SK-N-SH (cell line): ENCODE results near the gene DLG2. TPM values are rescaled to one million over a fixed set of nuclear protein-coding genes. Genes with fewer than 3 reads are reported as not detected.
A peak's percentile ranks its signal among the peaks of the same experiment; 100 is the strongest.

ENCODE experiments used
- CTCF ChIA-PET: fragments of 300-600, 350-600 bp; formaldehyde crosslinking; extraction: SDS; loops from one replicate; lab custom pipeline; 2021; lab: Yijun Ruan, JAX
- POLR2A ChIA-PET: fragments of 350-600 bp; sonication (Branson Sonifier 250); formaldehyde crosslinking; extraction: SDS; loops from one replicate; lab custom pipeline; 2020; ENCODE audit warnings: antibody characterized with exemption, inconsistent platforms; lab: Yijun Ruan, JAX
- DNase-seq: peaks from one replicate; pipeline ENCODE4 v3.0.0; 2012
- H2AFZ ChIP-seq: fragments of 200-600 bp; sonication (generic); 2 replicates; pipeline ENCODE4 v1.8.1; 2016; ENCODE audit warnings: antibody characterized with exemption, mild to moderate bottlenecking, low read depth
- H3F3A ChIP-seq: fragments of 200-600 bp; sonication (generic); replicated peaks from 2 replicates; pipeline ENCODE3; 2016; ENCODE audit warnings: antibody characterized with exemption, mild to moderate bottlenecking; ENCODE audit not compliant: insufficient read depth
- H3K27ac ChIP-seq, 2 experiments: fragments of 200-500 bp in 1 of 2; fragments of 200-600 bp in 1 of 2; sonication (Bioruptor generic) in 1 of 2; sonication (generic), shearing (Covaris generic) in 1 of 2; 2 replicates each; pipeline versions ENCODE4 v1.5.1 to v1.6.1; 2014 to 2016; ENCODE audit warnings: low read depth in 2 of 2, inconsistent platforms in 1 of 2, low read length in 1 of 2, mild to moderate bottlenecking in 1 of 2, mixed read lengths in 1 of 2
- H3K27me3 ChIP-seq: fragments of 200-600 bp; sonication (generic), shearing (Covaris generic); 2 replicates; pipeline ENCODE4 v1.6.1; 2016; ENCODE audit warnings: mixed run types; ENCODE audit not compliant: insufficient read depth
- H3K36me3 ChIP-seq, 2 experiments: fragments of 200-500 bp in 1 of 2; fragments of 200-600 bp in 1 of 2; sonication (Bioruptor generic) in 1 of 2; sonication (generic) in 1 of 2; replicated peaks in 1 of 2; 2 replicates each; pipeline versions ENCODE3 to v1.5.1; 2014 to 2016; ENCODE audit warnings: low read length in 1 of 2, mild to moderate bottlenecking in 1 of 2; ENCODE audit not compliant: insufficient read depth in 2 of 2, control insufficient read depth in 1 of 2
- H3K4me1 ChIP-seq, 2 experiments: fragments of 200-500 bp in 1 of 2; fragments of 200-600 bp in 1 of 2; sonication (Bioruptor generic) in 1 of 2; sonication (generic), shearing (Covaris generic) in 1 of 2; 2 replicates each; pipeline versions ENCODE4 v1.5.1 to v1.6.1; 2014 to 2016; ENCODE audit warnings: low read depth in 1 of 2, low read length in 1 of 2, mixed run types in 1 of 2; ENCODE audit not compliant: insufficient read depth in 2 of 2, control insufficient read depth in 1 of 2
- H3K4me2 ChIP-seq: fragments of 200-600 bp; sonication (generic), shearing (Covaris generic); 2 replicates; pipeline ENCODE4 v1.6.1; 2017; ENCODE audit warnings: mixed run types
- H3K4me3 ChIP-seq, 2 experiments: fragments of 200-500 bp in 1 of 2; fragments of 200-600 bp in 1 of 2; sonication (Bioruptor generic) in 1 of 2; sonication (generic), shearing (Covaris generic) in 1 of 2; 2 replicates each; pipeline versions ENCODE4 v1.5.1 to v1.8.1; 2014 to 2016; ENCODE audit warnings: low read depth in 2 of 2, inconsistent platforms in 1 of 2, low read length in 1 of 2, mild to moderate bottlenecking in 1 of 2, mixed read lengths in 1 of 2, moderate library complexity in 1 of 2
- H3K79me2 ChIP-seq: fragments of 200-600 bp; sonication (generic); 2 replicates; pipeline ENCODE4 v1.8.1; 2017; ENCODE audit warnings: mild to moderate bottlenecking; ENCODE audit not compliant: insufficient read depth
- H3K9ac ChIP-seq: fragments of 200-600 bp; sonication (generic); 2 replicates; pipeline ENCODE4 v1.6.1; 2017; ENCODE audit warnings: mixed run types
- H3K9me2 ChIP-seq: fragments of 200-600 bp; sonication (generic); 2 replicates; pipeline ENCODE4 v1.6.1; 2017; ENCODE audit warnings: mixed run types
- H3K9me3 ChIP-seq: fragments of 200-600 bp; sonication (generic); 2 replicates; pipeline ENCODE4 v1.6.1; 2017; ENCODE audit warnings: mixed run types, mild to moderate bottlenecking, moderate library complexity
- H4K20me1 ChIP-seq: fragments of 200-600 bp; sonication (generic); 2 replicates; pipeline ENCODE4 v1.6.1; 2017; ENCODE audit warnings: mild to moderate bottlenecking, mixed run types; ENCODE audit not compliant: insufficient read depth
- GABPA ChIP-seq: IDR thresholded peaks from 2 replicates; pipeline ENCODE4 v1.4.0; 2012; ENCODE audit warnings: low read depth, mild to moderate bottlenecking
- RAD21 ChIP-seq: IDR thresholded peaks from 2 replicates; pipeline ENCODE4 v1.6.1; 2012; ENCODE audit warnings: mild to moderate bottlenecking, low read length
- SMC3 ChIP-seq: IDR thresholded peaks from 2 replicates; pipeline ENCODE4 v1.6.1; 2012; ENCODE audit warnings: low read depth, low read length, improper control_type of control experiment
- TCF12 ChIP-seq: IDR thresholded peaks from 2 replicates; pipeline ENCODE4 v1.4.0; 2012
- TEAD4 ChIP-seq: IDR thresholded peaks from 2 replicates; pipeline ENCODE4 v1.4.0; 2012; ENCODE audit warnings: mild to moderate bottlenecking, borderline replicate concordance; ENCODE audit not compliant: insufficient read depth
- WGBS: methylation state at CpG from one replicate; pipeline ENCODE4 v1.1.6; 2017; ENCODE audit warnings: low lambda C conversion rate; 5-methylcytosine and 5-hydroxymethylcytosine counted together
- polyA plus RNA-seq, 3 experiments: library from polyadenylated mRNA; depleted of rRNA; stranded (reverse); fragments of >200 nt; gene quantifications; 2 replicates each; pipeline ENCODE4 v1.2.3, GENCODE V29; 2012
- TF ChIP-seq, protein P1 (sequence below): fragments of 200-600 bp; sonication (generic); IDR thresholded peaks from 2 replicates; pipeline ENCODE4 v1.6.1; 2017; ENCODE audit warnings: antibody characterized with exemption, mild to moderate bottlenecking, moderate library complexity
- TF ChIP-seq, protein P2 (sequence below): IDR thresholded peaks from 2 replicates; pipeline ENCODE4 v1.6.1; 2012; ENCODE audit warnings: mild to moderate bottlenecking, low read depth, low read length, moderate library complexity
- TF ChIP-seq, protein P3 (sequence below): IDR thresholded peaks from 2 replicates; pipeline ENCODE4 v1.4.0; 2012; ENCODE audit warnings: low read depth

Gene DLG2
- polyA plus RNA-seq, 1 of the 3 experiments (the other 2 are of a cell fraction): 0.21 TPM

DNA sequence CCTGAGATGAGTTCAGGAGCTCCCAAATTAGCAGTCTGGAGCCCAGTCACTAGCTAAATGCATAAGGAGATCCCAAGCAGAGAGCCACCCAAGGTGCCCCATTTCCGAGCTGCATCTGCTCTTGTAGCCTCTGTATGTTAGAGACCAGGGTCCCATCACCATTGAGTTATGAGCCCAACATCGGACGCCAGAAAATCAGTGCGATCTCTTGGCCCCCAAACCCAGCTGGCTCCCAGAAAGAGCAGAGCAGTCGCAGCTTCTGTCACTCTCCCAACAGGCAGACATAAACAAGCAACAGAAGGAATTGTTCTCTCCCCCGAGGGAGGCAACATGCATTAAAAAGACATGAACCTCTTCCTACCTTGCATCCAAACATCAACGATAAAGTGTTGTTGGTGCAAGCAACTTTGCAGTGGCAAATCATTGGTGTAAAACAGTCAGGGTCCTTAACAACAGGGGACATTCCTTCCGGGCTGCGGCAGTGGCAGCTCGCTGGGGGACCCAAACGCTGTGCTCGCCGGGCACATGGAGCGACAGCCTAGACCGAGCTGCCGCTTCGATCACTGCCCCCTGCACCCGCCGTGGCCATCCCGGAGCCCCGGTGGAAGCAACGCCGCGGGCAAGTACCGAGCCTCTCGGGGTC, 907.1 kb downstream of the DLG2 start:
- peaks cover 0 to 8% of the 10 kb centered on the region in 2 experiments; a peak in 1 of 4 replicates for H3K4me1 ChIP-seq
- H3K4me3 ChIP-seq: peak overlapping the region in 1 of 2 experiments; percentile 38; a peak in 2 of 4 replicates
- TF ChIP-seq TCF12: no peak
- no peak for TF ChIP-seq TEAD4
- TF ChIP-seq SMC3: no peak
- DNase-seq: peak; percentile 44
- no peaks in the 10 kb centered on the region for H4K20me1 ChIP-seq
- H3K9me3 ChIP-seq: no peaks in the 10 kb centered on the region
- H3K27ac ChIP-seq: no peak overlapping the region
- H3K27me3 ChIP-seq: peaks cover 8% of the 10 kb centered on the region; the same call in 1 of the 2 replicates
- ChIA-PET CTCF (interaction anchor here (1.2 kb wide), 1 partner anchor 161 kb away, joined by 4 read pairs; no protein-coding TSS in a partner anchor), POLR2A (no interaction called here)
- no peaks in the 10 kb centered on the region for H3F3A ChIP-seq
- WGBS: under 1% methylated on average over 25 of the region's 26 CpGs
- no peak overlapping the region for H3K9ac ChIP-seq
- H3K9me2 ChIP-seq: no peaks in the 10 kb centered on the region
- no peak overlapping the region for H2AFZ ChIP-seq
- no peaks in the 10 kb centered on the region for H3K36me3 ChIP-seq
- no peaks in the 10 kb centered on the region for H3K79me2 ChIP-seq
- H3K4me2 ChIP-seq: peak overlapping the region; percentile 68

DNA sequence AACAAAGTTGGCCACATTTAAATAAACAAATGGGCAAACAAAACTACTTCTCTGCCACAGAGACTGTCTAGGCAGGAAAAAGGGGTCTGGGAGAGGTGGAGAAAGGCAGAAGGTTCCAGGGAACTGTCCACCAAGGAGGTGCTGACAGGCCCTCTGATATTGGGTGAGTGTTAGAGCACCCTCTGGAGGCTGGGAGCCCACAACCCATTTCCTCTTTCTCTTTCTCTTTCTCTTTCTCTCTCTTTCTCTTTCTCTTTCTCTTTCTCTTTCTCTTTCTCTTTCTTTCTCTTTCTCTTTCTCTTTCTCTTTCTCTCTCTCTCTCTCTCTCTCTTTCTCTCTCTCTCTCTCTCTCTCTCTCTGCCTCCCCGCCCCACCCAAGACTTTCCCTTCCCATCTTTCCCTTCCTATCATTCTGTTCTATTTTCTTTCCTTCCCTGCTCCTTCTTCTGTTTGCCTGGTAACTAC, 912.8 kb downstream of the DLG2 start:
- Histone ChIP-seq H2AFZ (no peak overlapping the region), H3K79me2 (no peaks in the 10 kb centered on the region), H3K4me3 (no peak overlapping the region; a peak in 1 of 4 replicates), H3K9me2 (no peaks in the 10 kb centered on the region), H3K36me3 (no peaks in the 10 kb centered on the region), H3K9me3 (no peaks in the 10 kb centered on the region), H4K20me1 (no peaks in the 10 kb centered on the region), H3K27ac (no peak overlapping the region), H3K4me1 (no peaks in the 10 kb centered on the region), H3F3A (no peaks in the 10 kb centered on the region), H3K9ac (no peak overlapping the region), H3K27me3 (no peaks in the 10 kb centered on the region; the same call in 1 of the 2 replicates), H3K4me2 (no peak overlapping the region)
- peak; percentile 26 for DNase-seq
- TF ChIP-seq SMC3 (peak; percentile 35; the same call in 1 of the 2 replicates), GABPA (no peak), RAD21 (peak; percentile 47)
- TF ChIP-seq, protein P1, sequence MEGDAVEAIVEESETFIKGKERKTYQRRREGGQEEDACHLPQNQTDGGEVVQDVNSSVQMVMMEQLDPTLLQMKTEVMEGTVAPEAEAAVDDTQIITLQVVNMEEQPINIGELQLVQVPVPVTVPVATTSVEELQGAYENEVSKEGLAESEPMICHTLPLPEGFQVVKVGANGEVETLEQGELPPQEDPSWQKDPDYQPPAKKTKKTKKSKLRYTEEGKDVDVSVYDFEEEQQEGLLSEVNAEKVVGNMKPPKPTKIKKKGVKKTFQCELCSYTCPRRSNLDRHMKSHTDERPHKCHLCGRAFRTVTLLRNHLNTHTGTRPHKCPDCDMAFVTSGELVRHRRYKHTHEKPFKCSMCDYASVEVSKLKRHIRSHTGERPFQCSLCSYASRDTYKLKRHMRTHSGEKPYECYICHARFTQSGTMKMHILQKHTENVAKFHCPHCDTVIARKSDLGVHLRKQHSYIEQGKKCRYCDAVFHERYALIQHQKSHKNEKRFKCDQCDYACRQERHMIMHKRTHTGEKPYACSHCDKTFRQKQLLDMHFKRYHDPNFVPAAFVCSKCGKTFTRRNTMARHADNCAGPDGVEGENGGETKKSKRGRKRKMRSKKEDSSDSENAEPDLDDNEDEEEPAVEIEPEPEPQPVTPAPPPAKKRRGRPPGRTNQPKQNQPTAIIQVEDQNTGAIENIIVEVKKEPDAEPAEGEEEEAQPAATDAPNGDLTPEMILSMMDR: peak; percentile 54
- TF ChIP-seq, protein P2, sequence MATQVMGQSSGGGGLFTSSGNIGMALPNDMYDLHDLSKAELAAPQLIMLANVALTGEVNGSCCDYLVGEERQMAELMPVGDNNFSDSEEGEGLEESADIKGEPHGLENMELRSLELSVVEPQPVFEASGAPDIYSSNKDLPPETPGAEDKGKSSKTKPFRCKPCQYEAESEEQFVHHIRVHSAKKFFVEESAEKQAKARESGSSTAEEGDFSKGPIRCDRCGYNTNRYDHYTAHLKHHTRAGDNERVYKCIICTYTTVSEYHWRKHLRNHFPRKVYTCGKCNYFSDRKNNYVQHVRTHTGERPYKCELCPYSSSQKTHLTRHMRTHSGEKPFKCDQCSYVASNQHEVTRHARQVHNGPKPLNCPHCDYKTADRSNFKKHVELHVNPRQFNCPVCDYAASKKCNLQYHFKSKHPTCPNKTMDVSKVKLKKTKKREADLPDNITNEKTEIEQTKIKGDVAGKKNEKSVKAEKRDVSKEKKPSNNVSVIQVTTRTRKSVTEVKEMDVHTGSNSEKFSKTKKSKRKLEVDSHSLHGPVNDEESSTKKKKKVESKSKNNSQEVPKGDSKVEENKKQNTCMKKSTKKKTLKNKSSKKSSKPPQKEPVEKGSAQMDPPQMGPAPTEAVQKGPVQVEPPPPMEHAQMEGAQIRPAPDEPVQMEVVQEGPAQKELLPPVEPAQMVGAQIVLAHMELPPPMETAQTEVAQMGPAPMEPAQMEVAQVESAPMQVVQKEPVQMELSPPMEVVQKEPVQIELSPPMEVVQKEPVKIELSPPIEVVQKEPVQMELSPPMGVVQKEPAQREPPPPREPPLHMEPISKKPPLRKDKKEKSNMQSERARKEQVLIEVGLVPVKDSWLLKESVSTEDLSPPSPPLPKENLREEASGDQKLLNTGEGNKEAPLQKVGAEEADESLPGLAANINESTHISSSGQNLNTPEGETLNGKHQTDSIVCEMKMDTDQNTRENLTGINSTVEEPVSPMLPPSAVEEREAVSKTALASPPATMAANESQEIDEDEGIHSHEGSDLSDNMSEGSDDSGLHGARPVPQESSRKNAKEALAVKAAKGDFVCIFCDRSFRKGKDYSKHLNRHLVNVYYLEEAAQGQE: peak; percentile 99
- TF ChIP-seq, protein P3, sequence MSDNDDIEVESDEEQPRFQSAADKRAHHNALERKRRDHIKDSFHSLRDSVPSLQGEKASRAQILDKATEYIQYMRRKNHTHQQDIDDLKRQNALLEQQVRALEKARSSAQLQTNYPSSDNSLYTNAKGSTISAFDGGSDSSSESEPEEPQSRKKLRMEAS: no peak
- ChIA-PET CTCF (no interaction called here), POLR2A (no interaction called here)
- WGBS: 30% methylated on average over 1 of the region's 1 CpG
